SU-DHL-6 (cell line): ENCODE data around the gene CRYGN.

Experiments used
- CTCF ChIP-seq: fragments of 200-600 bp; sonication (generic); IDR thresholded peaks from one replicate; pipeline ENCODE4 v1.5.1; 2017; ENCODE audit warnings: antibody characterized with exemption, mild to moderate bottlenecking, low read length, moderate library complexity; ENCODE audit not compliant: insufficient read depth, poor library complexity, severe bottlenecking
- EZH2phosphoT487 ChIP-seq: fragments of 200-600 bp; sonication (generic), shearing (Covaris generic); conservative IDR thresholded peaks from 2 replicates; pipeline ENCODE4 v1.6.1; 2018; ENCODE audit warnings: mild to moderate bottlenecking, antibody characterized with exemption, low read length, moderate library complexity, mixed read lengths

GRCh38 chr7:151398446-151399304, 41.3 kb downstream of the CRYGN start:
- TF ChIP-seq CTCF (no peak), EZH2phosphoT487 (no peak)
